ENCODE results near the gene ARAP2.

Gene ARAP2

GRCh38 chr4:36198861-36199260 lies 45.5 kb downstream of the ARAP2 start:
- TF ChIP-seq FOXP2 (optimal IDR thresholded peaks at IDR 0.05; ENCODE audit: borderline replicate concordance, extremely low read depth, extremely low read length, insufficient read depth) (no peak), SIN3A (IDR thresholded peaks at IDR 0.05; ENCODE audit: borderline replicate concordance, insufficient read depth, low read length) (no peak), TAF1 (IDR thresholded peaks at IDR 0.05; ENCODE audit: borderline replicate concordance, insufficient read depth, low read length) (no peak), POLR2AphosphoS5 (IDR thresholded peaks at IDR 0.05; ENCODE audit: low read depth, low read length) (no peak)
- TF ChIP-seq, protein P1, sequence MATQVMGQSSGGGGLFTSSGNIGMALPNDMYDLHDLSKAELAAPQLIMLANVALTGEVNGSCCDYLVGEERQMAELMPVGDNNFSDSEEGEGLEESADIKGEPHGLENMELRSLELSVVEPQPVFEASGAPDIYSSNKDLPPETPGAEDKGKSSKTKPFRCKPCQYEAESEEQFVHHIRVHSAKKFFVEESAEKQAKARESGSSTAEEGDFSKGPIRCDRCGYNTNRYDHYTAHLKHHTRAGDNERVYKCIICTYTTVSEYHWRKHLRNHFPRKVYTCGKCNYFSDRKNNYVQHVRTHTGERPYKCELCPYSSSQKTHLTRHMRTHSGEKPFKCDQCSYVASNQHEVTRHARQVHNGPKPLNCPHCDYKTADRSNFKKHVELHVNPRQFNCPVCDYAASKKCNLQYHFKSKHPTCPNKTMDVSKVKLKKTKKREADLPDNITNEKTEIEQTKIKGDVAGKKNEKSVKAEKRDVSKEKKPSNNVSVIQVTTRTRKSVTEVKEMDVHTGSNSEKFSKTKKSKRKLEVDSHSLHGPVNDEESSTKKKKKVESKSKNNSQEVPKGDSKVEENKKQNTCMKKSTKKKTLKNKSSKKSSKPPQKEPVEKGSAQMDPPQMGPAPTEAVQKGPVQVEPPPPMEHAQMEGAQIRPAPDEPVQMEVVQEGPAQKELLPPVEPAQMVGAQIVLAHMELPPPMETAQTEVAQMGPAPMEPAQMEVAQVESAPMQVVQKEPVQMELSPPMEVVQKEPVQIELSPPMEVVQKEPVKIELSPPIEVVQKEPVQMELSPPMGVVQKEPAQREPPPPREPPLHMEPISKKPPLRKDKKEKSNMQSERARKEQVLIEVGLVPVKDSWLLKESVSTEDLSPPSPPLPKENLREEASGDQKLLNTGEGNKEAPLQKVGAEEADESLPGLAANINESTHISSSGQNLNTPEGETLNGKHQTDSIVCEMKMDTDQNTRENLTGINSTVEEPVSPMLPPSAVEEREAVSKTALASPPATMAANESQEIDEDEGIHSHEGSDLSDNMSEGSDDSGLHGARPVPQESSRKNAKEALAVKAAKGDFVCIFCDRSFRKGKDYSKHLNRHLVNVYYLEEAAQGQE (IDR thresholded peaks at IDR 0.05; ENCODE audit: insufficient read depth in 1 of 2, low read depth in 2 of 2, low read length in 2 of 2): no peak

DNA sequence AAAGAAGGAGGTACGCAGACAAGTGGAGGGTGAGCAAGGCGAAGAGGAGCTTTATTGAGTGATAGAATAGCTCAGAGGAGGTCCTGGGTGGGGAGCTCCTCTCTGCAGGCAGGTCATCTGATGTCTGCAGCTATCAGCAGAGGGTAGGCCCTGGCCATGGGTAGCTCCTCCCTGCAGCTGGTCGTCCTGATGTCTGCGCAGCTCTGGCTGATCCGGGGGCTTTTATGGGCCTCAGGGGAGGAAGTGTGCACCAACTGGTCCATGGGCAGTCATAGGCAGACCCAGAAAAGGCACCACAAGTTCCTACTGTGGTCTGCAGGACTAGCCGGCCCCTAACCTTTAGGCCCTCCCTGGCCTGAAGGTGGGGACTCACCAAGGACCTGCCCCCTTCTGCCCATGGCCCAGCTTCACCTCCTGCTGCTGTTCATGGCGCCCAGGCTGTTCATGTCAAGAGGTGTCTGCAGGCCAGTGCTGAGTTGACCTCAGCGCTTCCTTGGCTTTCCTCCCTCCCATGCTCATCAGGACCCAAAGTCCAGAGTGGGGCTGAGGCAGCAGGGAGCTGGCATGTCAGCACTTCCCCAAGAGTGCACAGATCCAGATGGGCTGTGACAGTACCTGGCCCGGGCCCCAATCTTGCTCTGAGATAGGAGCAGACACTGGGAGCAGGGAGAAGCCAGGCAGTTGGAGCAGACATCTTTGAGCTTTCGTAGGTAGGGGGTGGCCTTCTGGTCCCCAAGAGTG lies 46.1 kb downstream of the ARAP2 start:
- no peak for TF ChIP-seq TAF1 (IDR thresholded peaks at IDR 0.05; ENCODE audit: borderline replicate concordance, insufficient read depth, low read length)
- TF ChIP-seq POLR2AphosphoS5 (IDR thresholded peaks at IDR 0.05; ENCODE audit: low read depth, low read length): no peak
- TF ChIP-seq, protein P1 (IDR thresholded peaks at IDR 0.05; ENCODE audit: insufficient read depth in 1 of 2, low read depth in 2 of 2, low read length in 2 of 2): no peak
- no peak for TF ChIP-seq FOXP2 (optimal IDR thresholded peaks at IDR 0.05; ENCODE audit: borderline replicate concordance, extremely low read depth, extremely low read length, insufficient read depth)
- TF ChIP-seq SIN3A (IDR thresholded peaks at IDR 0.05; ENCODE audit: borderline replicate concordance, insufficient read depth, low read length): no peak

GRCh38 chr4:36197501-36197900 lies 46.8 kb downstream of the ARAP2 start:
- TF ChIP-seq TAF1 (IDR thresholded peaks at IDR 0.05; ENCODE audit: borderline replicate concordance, insufficient read depth, low read length) (no peak), SIN3A (IDR thresholded peaks at IDR 0.05; ENCODE audit: borderline replicate concordance, insufficient read depth, low read length) (no peak), POLR2AphosphoS5 (IDR thresholded peaks at IDR 0.05; ENCODE audit: low read depth, low read length) (no peak), FOXP2 (optimal IDR thresholded peaks at IDR 0.05; ENCODE audit: borderline replicate concordance, extremely low read depth, extremely low read length, insufficient read depth) (no peak)
- TF ChIP-seq, protein P1 (IDR thresholded peaks at IDR 0.05; ENCODE audit: insufficient read depth in 1 of 2, low read depth in 2 of 2, low read length in 2 of 2): no peak

GRCh38 chr4:36196145-36196913 lies 48.0 kb downstream of the ARAP2 start:
- TF ChIP-seq FOXP2 (optimal IDR thresholded peaks at IDR 0.05; ENCODE audit: borderline replicate concordance, extremely low read depth, extremely low read length, insufficient read depth): no peak
- no peak for TF ChIP-seq SIN3A (IDR thresholded peaks at IDR 0.05; ENCODE audit: borderline replicate concordance, insufficient read depth, low read length)
- TF ChIP-seq, protein P1 (IDR thresholded peaks at IDR 0.05; ENCODE audit: insufficient read depth in 1 of 2, low read depth in 2 of 2, low read length in 2 of 2): no peak
- no peak for TF ChIP-seq TAF1 (IDR thresholded peaks at IDR 0.05; ENCODE audit: borderline replicate concordance, insufficient read depth, low read length)
- no peak for TF ChIP-seq POLR2AphosphoS5 (IDR thresholded peaks at IDR 0.05; ENCODE audit: low read depth, low read length)

Measured in PFSK-1 (cell line).